HepG2 (cell line): Measurements from ENCODE around the gene ENTPD2. TPM values are rescaled to one million over a fixed set of nuclear protein-coding genes. Genes with fewer than 3 reads are reported as not detected.
A peak's percentile ranks its signal among the peaks of the same experiment; 100 is the strongest.

Experiments used
- DMAP1 ChIP-seq: IDR thresholded peaks from 2 replicates; pipeline ENCODE4 v1.6.1; 2016
- HOXA3 ChIP-seq: sonication (generic); formaldehyde crosslinking; IDR thresholded peaks from 2 replicates; pipeline ENCODE4 v1.5.0; 2020; ENCODE audit warnings: missing genetic modification reagents
- MEIS2 ChIP-seq: sonication (generic); formaldehyde crosslinking; IDR thresholded peaks from 2 replicates; pipeline ENCODE4 v1.9.0; 2021; ENCODE audit warnings: mild to moderate bottlenecking, missing genetic modification reagents
- NONO ChIP-seq, 2 experiments: fragments of 450-650 bp in 1 of 2; sonication (generic) in 1 of 2; formaldehyde crosslinking in 1 of 2; IDR thresholded peaks in 1 of 2; conservative IDR thresholded peaks in 1 of 2; 2 replicates each; pipeline versions ENCODE4 v1.6.1 to v1.8.0; 2017 to 2022; ENCODE audit warnings: mild to moderate bottlenecking in 1 of 2, missing genetic modification reagents in 1 of 2, moderate library complexity in 1 of 2
- PCBP2 ChIP-seq: fragments of 200-400 bp; formaldehyde crosslinking; optimal IDR thresholded peaks from 2 replicates; pipeline ENCODE3; 2018; ENCODE audit warnings: low read length, low read depth; ENCODE audit not compliant: poor library complexity, severe bottlenecking
- RFX5 ChIP-seq: IDR thresholded peaks from 2 replicates; pipeline ENCODE4 v1.6.1; 2011; ENCODE audit warnings: low read depth, low read length, improper control_type of control experiment
- SAP130 ChIP-seq: IDR thresholded peaks from 2 replicates; pipeline ENCODE4 v1.6.1; 2016; ENCODE audit warnings: low read depth
- SP5 ChIP-seq: IDR thresholded peaks from 2 replicates; pipeline ENCODE4 v1.6.1; 2016; ENCODE audit warnings: low read depth, borderline replicate concordance
- TEAD2 ChIP-seq: sonication (generic); formaldehyde crosslinking; IDR thresholded peaks from 2 replicates; pipeline ENCODE4 v1.9.0; 2021; ENCODE audit warnings: missing genetic modification reagents
- TEAD3 ChIP-seq: optimal IDR thresholded peaks from 2 replicates; pipeline ENCODE3; 2016; ENCODE audit warnings: borderline replicate concordance
- TRIM24 ChIP-seq: sonication (generic); formaldehyde crosslinking; IDR thresholded peaks from 2 replicates; pipeline ENCODE4 v1.8.0; 2022; ENCODE audit warnings: mild to moderate bottlenecking, missing genetic modification reagents
- ZBTB7B ChIP-seq: sonication (generic); formaldehyde crosslinking; IDR thresholded peaks from 2 replicates; pipeline ENCODE4 v1.4.0; 2020; ENCODE audit warnings: missing genetic modification reagents
- ZMYM2 ChIP-seq: sonication (generic); formaldehyde crosslinking; IDR thresholded peaks from 2 replicates; pipeline ENCODE4 v1.8.0; 2022; ENCODE audit warnings: mild to moderate bottlenecking, missing genetic modification reagents
- ZNF264 ChIP-seq: sonication (generic); formaldehyde crosslinking; IDR thresholded peaks from 2 replicates; pipeline ENCODE4 v1.4.0; 2020; ENCODE audit warnings: missing genetic modification reagents
- ZNF292 ChIP-seq: sonication (generic); formaldehyde crosslinking; IDR thresholded peaks from 2 replicates; pipeline ENCODE4 v1.8.1; 2022; ENCODE audit warnings: mild to moderate bottlenecking, low read depth, missing genetic modification reagents, borderline replicate concordance
- polyA plus RNA-seq, 8 experiments: library from polyadenylated mRNA; depleted of rRNA in 3 of 8; stranded (reverse) in 7 of 8; unstranded in 1 of 8; fragments of >200 nt; fragmentation: Illumina TruSeq in 4 of 8; extraction: Trizol in 4 of 8; gene quantifications; 2 replicates each; pipeline versions ENCODE4 v1.2.1 to v1.2.3, GENCODE V29; 2011 to 2016; ENCODE audit warnings: low read depth in 4 of 8, missing spikeins in 1 of 8, mixed read lengths in 1 of 8; ENCODE audit not compliant: insufficient read depth in 1 of 8
- total RNA-seq, 5 experiments: library from RNA; depleted of rRNA; stranded (reverse); fragments of >200 nt; fragmentation: Illumina TruSeq; extraction: Trizol; gene quantifications; 2 replicates each; pipeline ENCODE4 v1.2.3, GENCODE V29; 2016; ENCODE audit warnings: low read depth in 1 of 5
- TF ChIP-seq, protein P1 (sequence below): sonication (generic); formaldehyde crosslinking; IDR thresholded peaks from 2 replicates; pipeline ENCODE4 v1.4.0; 2020; ENCODE audit warnings: missing genetic modification reagents
- TF ChIP-seq, protein P2 (sequence below): sonication (generic); formaldehyde crosslinking; IDR thresholded peaks from 2 replicates; pipeline ENCODE4 v1.5.1; 2020; ENCODE audit warnings: mild to moderate bottlenecking, missing genetic modification reagents
- TF ChIP-seq, protein P3 (sequence below): sonication (generic); formaldehyde crosslinking; IDR thresholded peaks from 2 replicates; pipeline ENCODE4 v1.9.0; 2022; ENCODE audit warnings: low read depth, missing genetic modification reagents
- TF ChIP-seq, protein P4 (sequence below): sonication (generic); formaldehyde crosslinking; IDR thresholded peaks from 2 replicates; pipeline ENCODE4 v1.4.0; 2020; ENCODE audit warnings: missing genetic modification reagents

ENTPD2 gene
- total and polyA plus RNA-seq, 2 of the 13 experiments (the other 11 are each of a cell fraction or from before 2014, with no cell fraction given): 0.95 to 3.2 TPM

- TF ChIP-seq, protein P1, sequence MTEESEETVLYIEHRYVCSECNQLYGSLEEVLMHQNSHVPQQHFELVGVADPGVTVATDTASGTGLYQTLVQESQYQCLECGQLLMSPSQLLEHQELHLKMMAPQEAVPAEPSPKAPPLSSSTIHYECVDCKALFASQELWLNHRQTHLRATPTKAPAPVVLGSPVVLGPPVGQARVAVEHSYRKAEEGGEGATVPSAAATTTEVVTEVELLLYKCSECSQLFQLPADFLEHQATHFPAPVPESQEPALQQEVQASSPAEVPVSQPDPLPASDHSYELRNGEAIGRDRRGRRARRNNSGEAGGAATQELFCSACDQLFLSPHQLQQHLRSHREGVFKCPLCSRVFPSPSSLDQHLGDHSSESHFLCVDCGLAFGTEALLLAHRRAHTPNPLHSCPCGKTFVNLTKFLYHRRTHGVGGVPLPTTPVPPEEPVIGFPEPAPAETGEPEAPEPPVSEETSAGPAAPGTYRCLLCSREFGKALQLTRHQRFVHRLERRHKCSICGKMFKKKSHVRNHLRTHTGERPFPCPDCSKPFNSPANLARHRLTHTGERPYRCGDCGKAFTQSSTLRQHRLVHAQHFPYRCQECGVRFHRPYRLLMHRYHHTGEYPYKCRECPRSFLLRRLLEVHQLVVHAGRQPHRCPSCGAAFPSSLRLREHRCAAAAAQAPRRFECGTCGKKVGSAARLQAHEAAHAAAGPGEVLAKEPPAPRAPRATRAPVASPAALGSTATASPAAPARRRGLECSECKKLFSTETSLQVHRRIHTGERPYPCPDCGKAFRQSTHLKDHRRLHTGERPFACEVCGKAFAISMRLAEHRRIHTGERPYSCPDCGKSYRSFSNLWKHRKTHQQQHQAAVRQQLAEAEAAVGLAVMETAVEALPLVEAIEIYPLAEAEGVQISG (CRISPR knock-in tag): peak; percentile 40
- TF ChIP-seq MEIS2 (CRISPR knock-in tag) (peak; percentile 63; the same call in 1 of the 2 replicates), ZBTB7B (CRISPR knock-in tag) (peak; percentile 29; the same call in 1 of the 2 replicates), TEAD3 (peak; percentile 56), ZNF292 (CRISPR knock-in tag) (0 out of 2 replicates have a peak, but pooled peaks have one; percentile 21), ZNF264 (CRISPR knock-in tag) (peak; percentile 43; the same call in 1 of the 2 replicates), SP5 (CRISPR knock-in tag) (peak; percentile 68; the same call in 1 of the 2 replicates), PCBP2 (no peak), TEAD2 (no peak), DMAP1 (CRISPR knock-in tag) (0 out of 2 replicates have a peak, but pooled peaks have one; percentile 27), TRIM24 (CRISPR knock-in tag) (no peak), RFX5 (no peak), ZMYM2 (0 out of 2 replicates have a peak, but pooled peaks have one; percentile 23), NONO (IDR thresholded peaks at IDR 0.05) (no peak), NONO (CRISPR knock-in tag; conservative IDR thresholded peaks at IDR 0.05) (peak; percentile 63; the same call in 1 of the 2 replicates), HOXA3 (CRISPR knock-in tag) (0 out of 2 replicates have a peak, but pooled peaks have one; percentile 46), SAP130 (CRISPR knock-in tag) (peak; percentile 57; the same call in 1 of the 2 replicates)
- TF ChIP-seq, protein P2, sequence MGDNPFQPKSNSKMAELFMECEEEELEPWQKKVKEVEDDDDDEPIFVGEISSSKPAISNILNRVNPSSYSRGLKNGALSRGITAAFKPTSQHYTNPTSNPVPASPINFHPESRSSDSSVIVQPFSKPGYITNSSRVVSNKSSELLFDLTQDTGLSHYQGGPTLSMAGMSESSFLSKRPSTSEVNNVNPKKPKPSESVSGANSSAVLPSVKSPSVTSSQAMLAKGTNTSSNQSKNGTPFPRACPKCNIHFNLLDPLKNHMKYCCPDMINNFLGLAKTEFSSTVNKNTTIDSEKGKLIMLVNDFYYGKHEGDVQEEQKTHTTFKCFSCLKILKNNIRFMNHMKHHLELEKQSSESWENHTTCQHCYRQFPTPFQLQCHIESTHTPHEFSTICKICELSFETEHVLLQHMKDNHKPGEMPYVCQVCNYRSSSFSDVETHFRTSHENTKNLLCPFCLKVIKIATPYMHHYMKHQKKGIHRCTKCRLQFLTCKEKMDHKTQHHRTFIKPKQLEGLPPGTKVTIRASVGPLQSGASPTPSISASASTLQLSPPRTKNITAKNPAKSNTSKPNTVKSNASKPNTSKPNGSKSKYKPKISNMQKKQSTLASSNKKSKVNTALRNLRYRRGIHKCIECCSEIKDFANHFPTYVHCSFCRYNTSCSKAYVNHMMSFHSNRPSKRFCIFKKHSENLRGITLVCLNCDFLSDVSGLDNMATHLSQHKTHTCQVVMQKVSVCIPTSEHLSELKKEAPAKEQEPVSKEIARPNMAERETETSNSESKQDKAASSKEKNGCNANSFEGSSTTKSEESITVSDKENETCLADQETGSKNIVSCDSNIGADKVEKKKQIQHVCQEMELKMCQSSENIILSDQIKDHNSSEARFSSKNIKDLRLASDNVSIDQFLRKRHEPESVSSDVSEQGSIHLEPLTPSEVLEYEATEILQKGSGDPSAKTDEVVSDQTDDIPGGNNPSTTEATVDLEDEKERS: 0 out of 2 replicates have a peak, but pooled peaks have one; percentile 31
- TF ChIP-seq, protein P3, sequence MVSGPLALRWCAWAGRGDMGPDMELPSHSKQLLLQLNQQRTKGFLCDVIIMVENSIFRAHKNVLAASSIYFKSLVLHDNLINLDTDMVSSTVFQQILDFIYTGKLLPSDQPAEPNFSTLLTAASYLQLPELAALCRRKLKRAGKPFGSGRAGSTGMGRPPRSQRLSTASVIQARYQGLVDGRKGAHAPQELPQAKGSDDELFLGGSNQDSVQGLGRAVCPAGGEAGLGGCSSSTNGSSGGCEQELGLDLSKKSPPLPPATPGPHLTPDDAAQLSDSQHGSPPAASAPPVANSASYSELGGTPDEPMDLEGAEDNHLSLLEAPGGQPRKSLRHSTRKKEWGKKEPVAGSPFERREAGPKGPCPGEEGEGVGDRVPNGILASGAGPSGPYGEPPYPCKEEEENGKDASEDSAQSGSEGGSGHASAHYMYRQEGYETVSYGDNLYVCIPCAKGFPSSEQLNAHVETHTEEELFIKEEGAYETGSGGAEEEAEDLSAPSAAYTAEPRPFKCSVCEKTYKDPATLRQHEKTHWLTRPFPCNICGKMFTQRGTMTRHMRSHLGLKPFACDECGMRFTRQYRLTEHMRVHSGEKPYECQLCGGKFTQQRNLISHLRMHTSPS (CRISPR knock-in tag): peak; percentile 65; the same call in 1 of the 2 replicates
- TF ChIP-seq, protein P4, sequence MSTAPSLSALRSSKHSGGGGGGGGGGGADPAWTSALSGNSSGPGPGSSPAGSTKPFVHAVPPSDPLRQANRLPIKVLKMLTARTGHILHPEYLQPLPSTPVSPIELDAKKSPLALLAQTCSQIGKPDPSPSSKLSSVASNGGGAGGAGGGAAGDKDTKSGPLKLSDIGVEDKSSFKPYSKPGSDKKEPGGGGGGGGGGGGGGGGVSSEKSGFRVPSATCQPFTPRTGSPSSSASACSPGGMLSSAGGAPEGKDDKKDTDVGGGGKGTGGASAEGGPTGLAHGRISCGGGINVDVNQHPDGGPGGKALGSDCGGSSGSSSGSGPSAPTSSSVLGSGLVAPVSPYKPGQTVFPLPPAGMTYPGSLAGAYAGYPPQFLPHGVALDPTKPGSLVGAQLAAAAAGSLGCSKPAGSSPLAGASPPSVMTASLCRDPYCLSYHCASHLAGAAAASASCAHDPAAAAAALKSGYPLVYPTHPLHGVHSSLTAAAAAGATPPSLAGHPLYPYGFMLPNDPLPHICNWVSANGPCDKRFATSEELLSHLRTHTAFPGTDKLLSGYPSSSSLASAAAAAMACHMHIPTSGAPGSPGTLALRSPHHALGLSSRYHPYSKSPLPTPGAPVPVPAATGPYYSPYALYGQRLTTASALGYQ (CRISPR knock-in tag): no peak
These were observed 20.1 kb upstream of the ENTPD2 start (continued) for GRCh38 chr9:137073992-137074399.
